SKM-1 (cell line): ENCODE measurements around the gene TMCC1.
"Not testable (repeated sequence)": the region's sequence is repeated elsewhere in the genome, so short reads cannot be mapped to it uniquely, and the experiment has no call there.

Source experiments
- DNase-seq: peaks from one replicate; lab custom pipeline; 2025; ENCODE audit not compliant: unreplicated experiment; lab: John Stamatoyannopoulos, UW

Gene TMCC1

DNA sequence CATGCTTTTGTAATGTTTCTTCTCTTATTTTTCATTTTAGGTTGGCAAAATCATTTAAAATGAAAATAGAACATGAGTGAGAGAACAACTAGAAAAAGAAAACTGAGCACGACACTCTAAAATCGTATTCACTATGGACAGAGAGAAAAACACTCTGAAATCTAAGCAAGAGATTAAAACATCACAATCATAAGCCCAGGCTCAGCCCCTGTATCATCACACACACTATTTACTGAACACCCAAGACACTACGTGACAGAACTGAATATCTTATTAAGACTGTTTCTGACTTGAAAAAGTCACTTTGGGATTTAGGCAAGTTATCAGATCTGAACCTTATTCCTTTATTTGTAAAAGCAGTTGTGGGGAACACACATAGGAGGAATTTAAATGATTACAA is 204.5 kb downstream of the TMCC1 start:
- no peak for DNase-seq

DNA sequence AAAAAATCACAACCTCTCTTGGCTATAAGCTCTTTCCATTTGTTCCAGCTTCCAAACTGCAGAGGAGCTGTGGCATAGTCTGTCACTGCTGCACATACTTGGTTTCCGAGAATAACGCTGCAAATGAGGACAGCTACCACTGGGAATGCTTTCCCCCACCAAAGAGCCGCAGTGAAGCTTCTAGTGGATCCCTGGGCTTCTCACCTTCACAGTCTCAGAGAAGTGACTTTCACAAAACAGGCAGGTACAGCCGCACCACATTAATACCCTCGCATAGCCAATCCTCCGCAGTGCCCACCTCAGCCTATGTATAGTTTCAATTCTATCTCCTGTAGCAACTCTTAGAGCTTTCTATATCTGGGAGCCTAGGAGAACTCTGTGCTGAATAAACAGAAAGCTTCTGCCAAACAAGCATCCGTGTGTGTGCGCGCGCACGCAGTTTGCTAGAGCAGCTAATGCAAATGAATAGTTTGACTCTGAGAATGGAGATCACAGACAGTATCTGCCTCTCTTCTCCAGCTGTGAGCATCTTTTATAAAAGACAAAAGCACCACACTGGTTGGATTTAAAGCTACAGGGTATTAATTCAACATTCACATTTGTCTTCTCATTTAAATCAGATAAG is 205.1 kb downstream of the TMCC1 start:
- DNase-seq, result no peak

DNA sequence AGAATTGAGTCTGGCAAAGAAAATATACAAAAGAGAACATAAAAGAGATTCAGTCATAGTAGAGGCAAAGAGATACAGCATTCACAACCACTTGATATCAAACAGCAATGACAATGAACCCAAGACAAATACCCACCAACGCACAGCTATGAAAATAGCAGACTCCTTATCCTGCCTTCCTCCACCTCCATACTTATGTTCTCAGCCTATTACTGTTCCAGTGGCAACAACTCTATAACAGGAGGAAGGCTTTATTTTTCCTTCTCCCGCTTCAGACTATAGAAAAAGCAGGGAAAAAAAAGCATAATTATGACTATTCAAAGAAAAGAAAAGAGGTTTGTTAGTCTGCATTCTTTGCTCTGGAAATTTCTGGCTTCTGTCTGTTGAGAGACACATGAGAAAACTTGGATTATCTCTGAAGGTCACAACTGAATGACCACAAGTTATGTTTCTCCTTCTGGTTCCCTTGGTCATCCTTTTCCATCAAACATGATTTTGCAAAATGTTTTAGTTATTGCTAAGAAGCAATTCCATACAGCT is 205.9 kb downstream of the TMCC1 start:
- DNase-seq, result no peak

DNA sequence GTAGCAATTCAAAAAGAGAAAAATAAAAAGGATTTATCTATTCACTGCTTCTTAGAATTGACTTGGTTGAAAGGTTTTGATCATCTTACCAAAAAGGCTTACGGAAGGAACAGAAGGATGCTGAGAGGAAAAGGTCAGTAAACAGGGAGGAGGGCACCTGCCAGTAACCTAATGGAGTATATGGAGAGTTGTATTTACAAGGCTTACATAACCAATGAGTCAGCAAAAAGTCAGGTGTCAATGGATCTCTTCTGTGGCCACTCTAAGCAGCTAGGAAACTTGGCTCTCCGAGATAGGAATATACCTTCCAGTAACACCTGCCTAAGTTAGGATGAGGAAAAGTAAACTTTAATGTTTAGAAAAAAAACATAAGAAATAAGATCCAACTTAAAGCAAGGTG is 206.6 kb downstream of the TMCC1 start:
- no peak for DNase-seq

DNA sequence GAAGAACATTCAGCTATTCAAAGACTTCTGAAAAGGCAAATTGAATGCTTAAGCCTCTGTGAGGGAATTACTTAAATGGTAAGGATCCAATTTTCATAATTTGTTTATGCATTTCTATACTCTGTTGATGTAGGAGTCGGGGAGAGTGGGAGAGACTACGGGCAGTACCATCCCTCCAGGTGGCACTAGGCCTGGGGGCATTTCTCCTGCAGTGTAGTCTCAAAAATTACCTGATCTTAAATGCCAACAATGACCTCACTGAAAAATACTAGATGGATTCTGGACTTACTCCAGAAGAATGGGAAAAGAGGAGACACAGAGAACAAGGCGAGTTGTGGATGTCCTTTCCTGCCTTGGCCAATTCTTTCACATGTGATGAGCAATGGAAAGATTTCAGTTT is 209.2 kb downstream of the TMCC1 start:
- DNase-seq, result no peak

DNA sequence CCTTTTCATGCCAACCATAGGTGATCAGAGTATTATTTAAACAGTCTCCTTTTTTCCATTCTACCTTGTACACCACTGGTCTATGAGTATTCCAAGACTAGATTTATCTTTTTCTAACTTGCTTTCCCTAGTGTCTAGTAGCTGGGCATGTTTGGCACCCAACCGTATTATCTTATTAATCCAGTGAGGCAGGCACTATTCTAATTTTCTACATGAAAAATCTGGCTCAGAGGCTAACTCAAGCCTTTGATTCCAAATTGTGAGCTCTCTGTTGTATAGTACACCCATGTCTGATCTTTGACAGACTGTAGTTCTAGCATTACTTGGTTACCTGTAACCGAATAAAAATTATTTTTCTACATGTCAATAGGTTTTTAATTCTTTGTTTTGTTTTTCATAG is 210.3 kb downstream of the TMCC1 start:
- DNase-seq, result no peak

DNA sequence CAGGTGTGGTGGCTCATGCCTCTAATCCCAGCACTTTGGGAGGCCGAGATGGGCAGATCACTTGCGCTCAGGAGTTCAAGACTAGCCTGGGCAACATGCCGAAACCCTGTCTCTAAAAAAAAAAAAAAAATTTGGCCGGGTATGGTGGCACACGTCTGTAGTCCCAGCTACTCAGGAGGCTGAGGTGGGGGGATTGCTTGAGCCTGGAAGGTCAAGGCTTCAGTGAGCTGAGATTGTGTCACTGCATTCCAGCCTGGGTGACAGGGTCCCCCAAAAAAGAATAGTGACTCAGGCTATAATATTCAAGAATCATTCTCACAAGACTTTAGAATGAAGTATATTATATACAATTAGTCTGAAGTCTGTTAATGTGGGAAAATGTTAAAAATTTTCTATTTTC is 216.5 kb downstream of the TMCC1 start:
- DNase-seq, result no peak

DNA sequence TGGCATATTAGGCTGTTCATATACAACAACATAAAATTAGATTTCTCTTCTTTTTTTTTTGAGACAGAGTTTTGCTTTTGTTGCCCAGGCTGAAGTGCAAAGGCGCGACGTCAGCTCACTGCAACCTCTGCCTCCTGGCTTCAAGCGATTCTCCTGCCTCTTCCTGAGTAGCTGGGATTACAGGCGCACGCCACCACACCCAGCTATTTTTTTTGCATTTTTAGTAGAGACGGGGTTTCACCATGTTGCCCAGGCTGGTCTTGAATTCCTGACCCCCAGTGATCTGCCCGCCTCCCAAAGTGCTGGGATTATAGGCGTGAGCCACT is 218.8 kb downstream of the TMCC1 start:
- not testable (repeated sequence) for DNase-seq

DNA sequence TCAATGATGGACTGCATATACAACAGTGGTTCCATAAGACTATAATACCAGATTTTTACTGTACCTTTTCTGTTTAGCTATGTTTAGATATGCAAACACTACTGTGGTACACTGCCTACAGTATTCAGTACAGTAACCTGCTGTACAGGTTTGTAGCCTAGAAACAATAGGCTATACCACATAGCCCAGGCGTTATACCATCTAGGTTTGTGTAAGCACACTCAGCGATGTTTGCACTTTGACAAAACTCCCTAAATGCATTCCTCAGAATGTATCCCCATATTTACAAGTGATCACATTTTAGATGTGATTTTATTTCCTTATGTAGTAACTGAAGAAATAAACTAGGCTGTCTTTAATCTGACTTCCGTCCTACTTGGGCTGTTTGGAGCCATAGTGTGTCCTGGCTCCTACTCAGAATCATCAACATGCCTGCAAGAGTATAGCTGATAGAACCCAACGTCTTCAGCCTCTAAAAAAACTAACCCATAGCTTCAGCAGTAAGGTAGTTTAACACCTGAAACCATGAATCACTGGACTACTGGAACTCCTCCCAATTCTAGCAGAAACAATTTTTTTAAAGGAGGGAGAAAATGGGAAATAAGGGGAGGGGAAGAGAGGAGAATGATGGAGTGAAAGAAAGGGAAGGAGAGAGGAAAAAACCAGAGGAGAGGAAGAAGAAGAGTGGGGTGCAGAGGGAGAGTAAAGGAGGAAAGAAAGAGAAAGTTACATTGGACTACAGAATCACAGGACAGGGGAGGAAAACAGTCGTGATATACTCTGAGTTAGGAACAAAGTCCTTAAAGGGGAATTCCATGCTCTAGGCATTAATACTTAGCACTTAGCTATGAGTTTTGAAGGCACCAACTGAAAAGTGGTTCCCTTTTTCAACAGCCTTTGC is 219.4 kb downstream of the TMCC1 start:
- no peak for DNase-seq

DNA sequence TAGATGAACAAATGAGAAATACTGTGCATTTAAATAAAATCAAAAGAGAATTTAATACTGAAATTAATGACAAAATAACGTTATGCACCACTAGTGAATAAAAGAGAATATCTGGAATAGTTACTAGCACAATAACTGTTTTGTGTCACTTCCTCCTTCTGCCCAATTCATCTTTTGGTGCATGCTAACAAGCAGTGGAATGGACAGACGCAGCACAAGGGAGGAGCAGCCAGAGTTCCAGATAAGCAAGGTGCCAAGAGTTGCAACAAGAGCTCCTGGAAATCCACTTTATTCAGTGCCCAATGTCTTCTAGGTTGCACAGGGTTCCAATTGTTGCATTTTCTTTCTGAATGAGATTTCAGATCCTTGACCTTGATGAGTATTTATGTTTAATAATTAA is 220.5 kb downstream of the TMCC1 start:
- DNase-seq, result no peak

DNA sequence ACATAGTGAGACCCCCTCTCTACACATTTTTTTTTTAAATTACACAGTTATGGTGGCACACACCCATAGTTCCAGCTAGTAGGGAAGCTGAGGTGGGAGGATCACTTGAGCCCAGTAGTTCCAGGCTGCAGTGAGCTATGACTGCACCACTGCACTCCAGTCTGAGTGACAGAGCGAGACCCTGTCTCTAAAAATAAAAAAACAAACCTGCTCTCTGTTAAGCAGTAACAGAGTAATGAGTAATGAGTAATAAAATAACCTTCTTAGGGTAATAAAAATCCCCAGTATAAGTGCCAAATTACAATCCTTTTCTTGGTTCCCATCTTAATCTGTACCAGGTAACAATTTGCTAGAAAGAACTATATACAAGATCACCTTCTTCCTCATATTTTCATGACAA is 221.1 kb downstream of the TMCC1 start:
- no peak for DNase-seq

DNA sequence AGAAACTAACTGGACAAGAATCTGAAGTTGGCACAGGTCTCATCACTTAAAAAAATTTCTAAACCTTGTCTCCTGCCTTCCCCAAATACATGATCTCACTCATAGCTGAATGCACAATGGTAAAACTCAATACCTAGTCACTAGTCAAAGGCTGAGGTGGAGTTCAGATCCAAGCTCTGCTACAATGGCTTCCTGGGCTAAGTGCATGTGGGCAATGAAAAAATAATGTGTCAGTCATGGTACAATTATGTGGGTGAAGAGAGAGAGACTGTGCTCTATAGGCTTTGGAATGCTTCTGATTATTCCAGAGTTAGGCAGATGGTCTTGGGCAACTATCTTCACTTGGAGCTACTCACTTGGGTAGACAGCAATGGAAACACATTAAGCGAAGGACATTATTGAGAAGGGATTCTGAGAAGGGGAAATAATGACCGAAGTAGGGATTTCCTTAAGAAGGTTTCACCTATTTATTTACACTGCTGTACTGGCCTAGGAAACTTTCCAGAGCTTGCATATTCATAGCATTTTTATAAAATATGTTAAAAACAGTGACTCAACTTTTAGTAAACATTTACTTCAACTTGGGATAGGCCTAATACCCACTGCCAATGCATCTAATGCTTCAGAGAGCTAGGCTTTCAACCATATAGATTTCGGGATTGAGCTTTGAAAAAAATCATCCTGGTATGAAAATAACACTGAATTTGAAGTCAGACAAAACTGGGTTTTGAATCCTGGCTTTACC is 228.3 kb downstream of the TMCC1 start:
- no peak for DNase-seq

DNA sequence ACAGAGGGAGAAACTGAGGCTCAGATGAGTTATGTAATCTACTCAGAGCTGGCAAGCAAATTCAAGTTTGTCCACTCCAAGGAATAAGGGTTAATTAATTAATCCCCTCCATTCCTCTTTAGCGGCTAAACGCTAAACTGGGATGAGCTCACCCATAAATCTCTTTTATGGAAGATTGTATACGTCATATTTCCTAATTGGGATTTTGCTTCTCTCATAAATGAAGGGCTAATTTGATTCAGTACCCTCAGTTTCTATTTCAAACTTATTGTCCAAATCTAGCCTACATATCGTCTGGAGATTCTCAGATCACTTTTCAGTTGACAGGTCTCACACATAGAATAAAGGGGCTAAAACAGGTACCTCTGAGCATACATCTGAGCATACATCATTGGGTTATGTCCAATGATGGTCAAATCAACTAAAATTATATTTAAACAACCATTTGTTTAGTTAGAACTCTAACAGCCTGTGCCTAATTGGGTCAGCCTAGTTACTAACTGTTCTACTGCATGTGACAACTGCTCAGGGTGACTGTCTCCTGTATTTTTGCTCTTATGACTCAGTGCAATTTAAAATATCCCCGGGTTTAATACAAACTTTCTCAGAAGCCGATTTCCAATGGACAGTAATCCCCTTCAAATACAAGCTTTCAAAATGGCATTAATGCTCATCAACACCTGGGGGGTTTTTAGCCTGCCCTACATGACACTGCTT is 229.4 kb downstream of the TMCC1 start:
- no peak for DNase-seq

DNA sequence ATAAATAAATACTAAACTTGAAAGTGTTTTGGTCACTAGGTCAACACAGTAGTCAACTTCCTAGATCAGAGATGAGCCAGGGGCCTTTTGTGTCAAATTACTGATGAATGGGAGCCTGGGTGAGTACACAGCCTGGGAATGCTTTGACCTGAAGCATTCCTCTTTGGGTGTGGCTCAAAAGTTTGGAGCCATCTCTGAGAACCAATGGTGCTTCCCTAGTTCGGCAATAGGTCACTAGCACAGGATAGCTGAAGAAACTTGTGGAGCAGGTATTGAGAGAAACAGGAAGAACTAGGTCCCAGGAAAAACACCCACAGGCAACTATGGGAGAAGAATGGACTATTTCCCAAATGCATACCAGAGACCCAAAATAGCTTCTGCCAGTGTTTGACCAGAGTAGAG is 230.5 kb downstream of the TMCC1 start:
- no peak for DNase-seq

DNA sequence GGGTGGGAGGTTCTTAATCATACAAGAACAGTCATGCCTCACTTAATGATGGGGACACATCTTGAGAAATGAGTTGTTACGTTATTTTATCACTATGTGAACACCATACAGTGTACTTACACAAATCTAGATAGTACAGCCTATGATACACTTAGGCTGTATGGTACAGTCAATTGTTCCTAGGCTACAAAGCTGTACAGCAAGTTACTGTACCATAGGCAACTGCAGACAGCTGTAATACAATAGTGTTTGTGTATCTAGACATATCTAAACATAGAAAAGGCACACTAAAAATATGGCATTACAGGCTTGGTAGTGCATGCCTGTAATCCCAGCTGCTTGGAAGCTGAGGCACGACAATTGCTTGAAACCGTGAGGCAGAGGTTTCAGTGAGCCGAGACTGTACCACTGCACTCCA is 231.3 kb downstream of the TMCC1 start:
- no peak for DNase-seq

DNA sequence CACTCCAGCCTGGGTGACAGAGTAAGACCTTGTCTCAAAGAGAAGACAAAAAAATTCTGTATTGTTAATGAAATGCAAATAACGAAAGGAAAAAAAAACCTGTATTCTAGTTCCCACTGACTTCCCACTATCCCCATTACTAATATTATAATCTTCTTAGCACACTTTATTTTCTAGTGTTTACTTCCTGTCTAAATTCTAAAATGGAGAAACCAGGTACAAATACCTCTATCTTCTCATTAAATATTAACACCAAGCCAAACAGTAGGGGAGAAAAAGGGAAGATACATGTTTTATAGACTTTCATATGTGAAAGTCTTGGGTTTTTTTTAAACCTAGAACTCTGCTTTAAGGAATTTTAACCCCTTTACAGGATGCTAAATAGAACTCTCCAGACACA is 231.7 kb downstream of the TMCC1 start:
- DNase-seq, result no peak

DNA sequence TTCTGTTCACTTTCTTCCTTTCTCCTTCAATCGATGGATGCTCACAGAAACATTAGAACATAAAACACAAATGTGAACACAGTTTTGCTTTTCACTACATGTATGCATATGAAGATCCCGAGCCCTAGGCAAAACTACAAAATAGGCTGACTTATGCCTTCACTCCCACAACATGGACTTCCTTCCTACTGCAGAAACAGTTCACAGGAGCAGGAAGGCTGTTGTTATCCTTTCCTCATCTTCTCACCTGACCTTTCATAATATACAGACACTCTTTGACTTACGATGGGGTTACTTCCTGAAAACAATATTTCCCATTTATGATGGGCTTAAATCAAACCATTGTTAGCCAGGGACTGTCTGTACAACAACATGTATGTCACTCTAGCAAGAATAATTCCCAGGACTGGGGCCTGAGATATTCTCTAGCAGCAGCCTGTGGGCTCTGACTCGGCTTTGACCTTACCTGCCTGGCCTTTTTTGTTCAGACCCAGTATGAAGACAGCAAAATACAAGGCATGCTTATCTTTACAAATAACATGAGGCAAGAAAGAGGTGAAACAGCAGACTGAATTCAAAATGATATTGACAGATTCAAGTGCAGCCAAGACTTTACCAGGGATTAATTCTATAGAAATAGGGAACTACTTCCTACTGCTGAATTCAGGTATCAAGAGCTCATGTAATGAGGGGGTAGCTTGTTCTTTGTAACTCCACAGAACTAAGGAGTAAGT is 235.2 kb downstream of the TMCC1 start:
- no peak for DNase-seq

DNA sequence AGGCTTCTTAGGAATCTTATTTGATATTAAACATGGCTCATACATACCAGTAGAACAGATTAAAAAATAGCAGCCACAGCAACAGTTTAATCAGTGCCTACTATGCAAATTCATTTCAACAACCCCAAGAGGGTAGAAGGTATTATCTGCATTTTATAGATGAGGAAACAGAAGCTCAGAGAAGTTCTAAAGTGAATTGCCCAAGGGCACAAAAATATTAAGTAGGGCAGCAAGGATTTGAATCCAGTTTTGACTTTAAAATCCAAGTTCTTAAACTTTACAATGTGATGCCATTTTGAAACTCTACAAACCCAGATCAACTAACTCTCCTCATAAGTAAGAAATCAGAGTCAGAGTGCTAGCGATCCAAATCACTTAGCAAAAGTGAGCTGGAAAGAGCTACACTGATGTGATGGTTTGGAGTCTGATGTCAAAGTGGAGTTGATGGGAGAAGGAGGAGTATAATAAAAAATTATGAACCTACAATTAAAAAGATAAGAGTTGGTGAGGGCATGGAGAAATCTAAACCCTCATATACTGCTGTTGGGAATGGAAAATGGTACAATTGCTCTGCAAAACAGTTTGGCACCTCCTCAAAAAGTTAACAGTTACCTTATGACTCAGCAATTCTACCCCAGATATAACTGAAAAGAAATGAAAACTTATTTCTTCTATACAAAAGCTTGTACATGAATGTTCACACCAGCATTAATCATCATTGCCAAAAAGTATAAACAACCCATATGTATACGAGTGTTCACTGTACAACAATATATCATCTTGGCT is 236.1 kb downstream of the TMCC1 start:
- DNase-seq, result no peak

DNA sequence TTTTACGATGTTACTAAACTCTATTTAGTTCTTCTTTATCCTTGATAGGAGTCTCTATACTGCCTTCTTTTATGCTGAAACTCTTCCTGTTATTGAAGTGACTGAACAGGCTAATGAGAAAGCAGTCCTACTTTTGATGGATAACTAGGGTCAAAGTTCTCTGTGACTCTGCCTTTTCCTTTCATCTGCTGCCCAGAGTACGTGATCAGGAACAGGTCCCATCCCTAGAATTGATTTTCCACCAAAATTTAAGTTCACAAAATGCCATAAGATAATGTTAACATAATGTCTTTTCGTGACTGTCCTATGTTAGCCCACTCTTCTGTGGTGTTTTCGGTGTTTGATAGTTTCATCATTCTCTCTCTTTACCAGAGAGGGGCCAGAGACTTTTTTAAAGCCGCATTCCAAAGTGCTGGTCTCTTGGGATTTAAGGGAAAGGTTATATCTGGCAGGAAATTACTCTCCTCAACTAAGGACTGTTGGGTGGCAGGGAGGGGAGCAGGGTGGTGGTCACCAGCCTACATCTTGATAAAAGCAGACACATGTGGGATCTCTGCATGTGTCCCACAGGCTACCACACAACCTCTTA is 236.8 kb downstream of the TMCC1 start:
- DNase-seq, result no peak
